ENCODE data around the gene HAUS7. TPM values are rescaled to one million over a fixed set of nuclear protein-coding genes. Genes with fewer than 3 reads are reported as not detected.

Gene HAUS7
- total and polyA plus RNA-seq, 2 of the 8 experiments (the other 6 are each of a cell fraction or from before 2014, with no cell fraction given) = 45.4 to 54.0 TPM

DNA sequence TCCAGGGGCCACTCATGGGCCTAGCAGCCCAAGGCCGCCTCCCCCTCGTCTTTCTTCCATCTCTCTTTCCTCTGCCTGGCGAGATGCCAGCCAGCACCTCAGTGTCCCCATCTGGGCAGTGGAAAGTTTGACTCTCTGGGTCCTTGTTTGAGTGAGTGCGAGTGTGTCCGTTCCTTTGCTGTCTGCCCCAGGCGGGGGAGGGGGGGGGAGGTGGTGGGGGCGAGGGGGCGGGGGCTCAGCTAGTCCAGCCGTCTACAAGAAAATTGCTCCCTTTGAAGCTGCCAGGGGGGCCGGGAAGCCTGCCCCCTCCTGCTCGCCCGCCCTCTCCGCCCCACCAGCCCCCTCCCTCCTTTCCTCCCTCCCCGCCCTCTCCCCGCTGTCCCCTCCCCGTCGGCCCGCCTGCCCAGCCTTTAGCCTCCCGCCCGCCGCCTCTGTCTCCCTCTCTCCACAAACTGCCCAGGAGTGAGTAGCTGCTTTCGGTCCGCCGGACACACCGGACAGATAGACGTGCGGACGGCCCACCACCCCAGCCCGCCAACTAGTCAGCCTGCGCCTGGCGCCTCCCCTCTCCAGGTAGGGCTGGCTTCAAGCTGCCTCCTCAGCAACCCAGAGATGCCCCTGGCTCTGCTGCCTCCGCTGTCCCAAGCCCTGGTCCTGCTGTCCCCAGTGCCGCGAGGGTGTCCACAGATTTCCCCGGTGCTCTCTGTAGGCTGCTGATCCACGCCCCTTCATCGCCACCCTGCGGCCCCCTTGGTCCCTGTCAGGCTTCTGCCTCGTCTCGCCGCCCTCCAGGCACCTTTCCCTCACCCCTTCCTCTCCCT lies 24.4 kb upstream of the HAUS7 start, which contains the start of gene BGN:
Gene BGN, plus strand, starts transcription at position 440 of the 821 bp plus-strand sequence. CDS start 9,652 bp downstream, outside the sequence.
- peak within 1 kb of the TSS in 3 of 4 experiments; percentile 3 to 52 (median 6); a peak in 4 of 8 replicates for H3K4me3 ChIP-seq (ENCODE audit: extremely low read depth in 1 of 4, insufficient read depth in 2 of 4, low read depth in 3 of 4, low read length in 4 of 4)
- peak within 1 kb of the TSS; percentile 54 to 74 for H3K4me2 ChIP-seq (ENCODE audit: insufficient read depth in 1 of 2, low read depth in 2 of 2, low read length in 2 of 2)
- no peak within 1 kb of the TSS for H4K91ac ChIP-seq (replicated peaks; ENCODE audit: insufficient read length, low read length)
- peaks cover 0 to 18% (median 5%) of the 10 kb centered on the region in 4 experiments; a peak in 3 of 7 replicates for H3K4me1 ChIP-seq (replicated peaks in 1 of 4; ENCODE audit: control insufficient read depth in 3 of 4, insufficient read depth in 4 of 4, low read length in 3 of 4)
- H4K5ac ChIP-seq (ENCODE audit: insufficient read length, low read depth, low read length) = no peak within 1 kb of the TSS
- no peak within 1 kb of the TSS for H2AFZ ChIP-seq (ENCODE audit: low read length)
- H2BK120ac ChIP-seq (replicated peaks; ENCODE audit: low read depth, low read length) = no peak within 1 kb of the TSS
- ChIA-PET CTCF (ENCODE audit: partially characterized antibody) (interaction anchor here (0.7 to 7.5 kb wide), 7 partner anchors 13 to 82 kb away, joined by 3 to 50 read pairs (median 5); no protein-coding TSS in a partner anchor), POLR2A (ENCODE audit: partially characterized antibody) (interaction anchor here (0.5 to 2.0 kb wide), 3 partner anchors 9 to 161 kb away, joined by 3 to 4 read pairs (median 3); partner anchors contain the start of gene ZNF275)
- H3K23ac ChIP-seq (ENCODE audit: insufficient read length) = no peak within 1 kb of the TSS
- no CpG with 5 or more reads among the region's 41 CpGs for WGBS, 2 experiments (ENCODE audit: extremely low coverage in 1 of 2, insufficient coverage in 1 of 2, insufficient read length in 1 of 2, insufficient replicate concordance in 2 of 2, low coverage in 1 of 2, low lambda C conversion rate in 2 of 2, missing lambda C conversion rate in 1 of 2)
- H3K18ac ChIP-seq (ENCODE audit: extremely low read depth, low read length) = no peak within 1 kb of the TSS
- H3K23me2 ChIP-seq (ENCODE audit: low read depth, low read length) = no peaks in the 10 kb centered on the region; the same call in 1 of the 2 replicates
- H3K14ac ChIP-seq (ENCODE audit: insufficient read length) = no peak within 1 kb of the TSS
- no peaks in the 10 kb centered on the region for H3K79me1 ChIP-seq (ENCODE audit: low read depth, low read length)
- H4K20me1 ChIP-seq (replicated peaks in 1 of 2; ENCODE audit: control insufficient read depth in 1 of 2, insufficient read depth in 2 of 2, low read length in 2 of 2) = no peaks in the 10 kb centered on the region
- DNase-seq (ENCODE audit: low read depth in 1 of 2, low spot score in 2 of 2) (peak in 1 of 2 experiments; percentile 55), FAIRE-seq (no peak)
- H2BK12ac ChIP-seq (ENCODE audit: low read depth, low read length) = peak within 1 kb of the TSS; percentile 68; the same call in 1 of the 2 replicates
- H3K4ac ChIP-seq (replicated peaks; ENCODE audit: insufficient read length, low read depth, low read length) = no peak within 1 kb of the TSS
- no peak within 1 kb of the TSS for H3K56ac ChIP-seq (replicated peaks; ENCODE audit: insufficient read length, low read depth, low read length)
- H4K8ac ChIP-seq (ENCODE audit: extremely low read depth, insufficient read depth, low read length) = no peak within 1 kb of the TSS
- no peak within 1 kb of the TSS for H2BK5ac ChIP-seq (ENCODE audit: low read depth, low read length)
- H2BK15ac ChIP-seq (ENCODE audit: low read length) = no peak within 1 kb of the TSS
- H2BK20ac ChIP-seq (ENCODE audit: low read length) = no peak within 1 kb of the TSS
- H3K79me2 ChIP-seq (ENCODE audit: control insufficient read depth in 1 of 2, insufficient read depth in 2 of 2, low read length in 2 of 2) = no peaks in the 10 kb centered on the region
- H3K27ac ChIP-seq (ENCODE audit: low read depth, low read length) = no peak within 1 kb of the TSS
- peaks cover 0 to 2% (median 0%) of the 10 kb centered on the region in 4 experiments; a peak in 5 of 7 replicates for H3K27me3 ChIP-seq (replicated peaks in 1 of 4; ENCODE audit: control insufficient read depth in 3 of 4, extremely low read depth in 1 of 4, insufficient read depth in 3 of 4, low read length in 3 of 4)
- no peak within 1 kb of the TSS for H3K9ac ChIP-seq (replicated peaks in 1 of 4; ENCODE audit: extremely low read depth in 1 of 4, low read depth in 3 of 4, low read length in 3 of 4)
- H3K36me3 ChIP-seq (ENCODE audit: control insufficient read depth in 2 of 4, insufficient read depth in 4 of 4, low read length in 3 of 4) = no peaks in the 10 kb centered on the region
- TF ChIP-seq KDM4A (IDR thresholded peaks at IDR 0.05; ENCODE audit: low read depth, low read length, severe bottlenecking) = peak; percentile 30
- no peak for TF ChIP-seq RFX5 (IDR thresholded peaks at IDR 0.05; ENCODE audit: borderline replicate concordance, low read depth, low read length)
- TF ChIP-seq RAD21 (IDR thresholded peaks at IDR 0.05 in 1 of 2, conservative IDR thresholded peaks at IDR 0.05 in 1 of 2; ENCODE audit: low read depth in 2 of 2, low read length in 2 of 2) = peak; percentile 54 to 59
- TF ChIP-seq, protein P1, sequence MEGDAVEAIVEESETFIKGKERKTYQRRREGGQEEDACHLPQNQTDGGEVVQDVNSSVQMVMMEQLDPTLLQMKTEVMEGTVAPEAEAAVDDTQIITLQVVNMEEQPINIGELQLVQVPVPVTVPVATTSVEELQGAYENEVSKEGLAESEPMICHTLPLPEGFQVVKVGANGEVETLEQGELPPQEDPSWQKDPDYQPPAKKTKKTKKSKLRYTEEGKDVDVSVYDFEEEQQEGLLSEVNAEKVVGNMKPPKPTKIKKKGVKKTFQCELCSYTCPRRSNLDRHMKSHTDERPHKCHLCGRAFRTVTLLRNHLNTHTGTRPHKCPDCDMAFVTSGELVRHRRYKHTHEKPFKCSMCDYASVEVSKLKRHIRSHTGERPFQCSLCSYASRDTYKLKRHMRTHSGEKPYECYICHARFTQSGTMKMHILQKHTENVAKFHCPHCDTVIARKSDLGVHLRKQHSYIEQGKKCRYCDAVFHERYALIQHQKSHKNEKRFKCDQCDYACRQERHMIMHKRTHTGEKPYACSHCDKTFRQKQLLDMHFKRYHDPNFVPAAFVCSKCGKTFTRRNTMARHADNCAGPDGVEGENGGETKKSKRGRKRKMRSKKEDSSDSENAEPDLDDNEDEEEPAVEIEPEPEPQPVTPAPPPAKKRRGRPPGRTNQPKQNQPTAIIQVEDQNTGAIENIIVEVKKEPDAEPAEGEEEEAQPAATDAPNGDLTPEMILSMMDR (IDR thresholded peaks at IDR 0.05; ENCODE audit: control extremely low read depth in 1 of 3, insufficient read depth in 1 of 3, low read depth in 1 of 3, low read length in 3 of 3) = peak in 2 of 3 experiments; percentile 35 to 56; a peak in 3 of 4 replicates
- H3K9me3 ChIP-seq (ENCODE audit: insufficient read depth in 2 of 2, low read depth in 1 of 2, low read length in 1 of 2) = no peaks in the 10 kb centered on the region
- H2AK5ac ChIP-seq (ENCODE audit: low read depth, low read length) = no peak within 1 kb of the TSS
